T47D (cell line): Measurements from ENCODE around the gene LRRC26.
"Not testable (repeated sequence)": the region's sequence is repeated elsewhere in the genome, so short reads cannot be mapped to it uniquely, and the experiment has no call there.

Experiments
- DNase-seq, 2 experiments: peaks; one replicate each; pipeline versions ENCODE4 v3.0.0 to v3.0.0-alpha.2; 2011 to 2012; ENCODE audit warnings: low read depth in 1 of 2, low spot score in 1 of 2
- JUND ChIP-seq: IDR thresholded peaks from 2 replicates; pipeline ENCODE4 v1.6.1; 2012; ENCODE audit warnings: low read depth
- in situ Hi-C: cut with HindIII; loops from 2 replicates; pipeline ENCODE4 v1.10.0; 2016; ENCODE audit warnings: low sequenced_read_pairs, low pct_unique_long_range_greater_than_20kb

LRRC26 gene

DNA sequence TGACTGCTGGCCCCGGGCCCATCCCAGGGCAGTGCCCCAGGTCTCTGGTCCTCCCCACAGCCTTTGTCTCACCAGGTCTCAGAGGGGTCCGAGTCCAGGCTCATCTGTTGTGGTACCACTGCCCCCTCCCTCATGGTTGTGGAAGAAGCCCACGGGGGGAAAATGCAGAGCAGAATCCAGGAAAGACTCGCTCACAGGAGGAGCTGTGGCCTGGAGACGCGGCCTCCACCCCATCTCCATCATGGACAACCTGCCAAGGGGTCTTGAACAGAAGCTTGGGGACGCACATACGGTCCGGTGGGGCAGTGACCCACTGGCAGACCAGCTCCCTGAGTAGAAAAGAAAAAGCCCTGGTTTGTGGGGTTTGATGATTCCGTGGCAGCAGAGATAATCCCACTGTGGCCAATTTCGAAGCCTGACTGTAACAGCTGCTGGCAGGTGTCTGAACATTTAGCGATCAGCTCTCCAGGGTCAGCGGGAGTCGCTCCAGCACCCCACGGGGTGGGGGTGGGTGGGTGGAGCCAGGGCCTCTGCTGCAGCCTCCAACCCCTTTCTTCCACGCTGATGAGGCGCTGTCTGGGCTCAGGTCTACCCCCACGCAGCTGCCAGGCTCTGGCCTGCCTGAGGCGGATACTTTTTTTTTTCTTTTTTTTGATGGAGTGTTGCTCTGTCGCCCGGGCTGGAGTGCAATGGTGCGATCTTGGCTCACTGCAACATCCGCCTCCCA, 32.8 kb downstream of the LRRC26 start:
- DNase-seq = no peak
- in situ Hi-C loops = no loop called here
- no peak for TF ChIP-seq JUND

DNA sequence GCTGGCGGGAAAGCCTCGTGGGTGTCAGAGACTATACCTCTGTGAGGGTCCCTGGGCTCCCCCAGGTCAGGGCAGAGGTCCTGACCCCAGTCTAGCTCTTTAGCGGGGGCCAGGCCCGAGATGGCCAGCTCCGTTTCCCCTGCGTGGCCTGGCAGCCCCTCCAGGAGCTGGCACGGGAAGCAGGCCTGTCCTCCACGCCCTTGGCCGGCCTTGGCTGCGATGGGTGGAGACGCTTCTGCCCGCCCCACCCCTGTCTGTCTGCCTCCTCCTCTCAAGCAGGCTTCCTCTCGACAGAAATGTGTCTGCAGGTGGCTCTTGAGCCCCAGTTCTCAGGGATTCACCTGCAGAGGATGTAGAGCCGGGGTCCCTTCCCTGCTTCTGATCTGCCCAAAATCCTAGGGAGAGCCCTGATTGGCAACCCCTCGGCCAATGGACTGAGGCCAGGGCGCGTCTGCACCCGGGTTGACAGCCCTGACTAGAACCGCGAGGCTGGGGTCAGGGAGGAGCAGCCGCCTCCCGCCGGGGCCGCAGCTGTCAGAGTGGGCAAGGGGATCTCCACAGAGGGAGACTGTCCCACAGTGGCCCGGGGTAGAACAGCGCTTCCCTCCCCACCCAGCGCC, 33.5 kb downstream of the LRRC26 start:
- no peak for TF ChIP-seq JUND
- in situ Hi-C loops = no loop called here

GRCh38 chr9:137135154-137135553, 34.7 kb downstream of the LRRC26 start:
- in situ Hi-C loops, DNase-seq: not testable (repeated sequence)

More for the DNA sequence above, 33.5 kb downstream of the LRRC26 start:
- no peak for DNase-seq

DNA sequence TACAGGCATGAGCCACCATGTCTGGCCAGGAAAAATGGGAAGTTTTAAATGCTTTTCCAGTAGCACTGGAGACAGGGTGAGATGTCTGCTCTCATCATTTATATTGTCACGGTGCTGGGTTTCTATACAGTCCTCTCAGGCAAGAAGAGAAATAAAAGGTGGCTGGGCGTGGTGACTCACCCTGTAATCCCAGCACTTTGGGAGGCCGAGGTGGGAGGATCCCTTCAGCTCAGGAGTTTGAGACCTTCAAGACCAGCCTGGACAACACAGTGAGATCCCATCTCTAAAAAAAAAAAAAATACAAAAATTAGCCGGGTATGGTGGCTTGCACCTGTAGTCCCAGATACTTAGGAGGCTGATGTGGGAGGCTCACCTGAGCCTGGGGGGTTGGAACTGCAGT, 35.7 kb downstream of the LRRC26 start:
- in situ Hi-C loops = no loop called here
- DNase-seq = no peak
- no peak for TF ChIP-seq JUND

- no peak for DNase-seq
- in situ Hi-C loops = no loop called here
- TF ChIP-seq JUND = no peak
Measured at GRCh38 chr9:137130176-137130755, 39.6 kb downstream of the LRRC26 start.

GRCh38 chr9:137129456-137130175, 40.2 kb downstream of the LRRC26 start:
- no peak for TF ChIP-seq JUND
- DNase-seq = peak; percentile 96 to 99
- in situ Hi-C loops = no loop called here

DNA sequence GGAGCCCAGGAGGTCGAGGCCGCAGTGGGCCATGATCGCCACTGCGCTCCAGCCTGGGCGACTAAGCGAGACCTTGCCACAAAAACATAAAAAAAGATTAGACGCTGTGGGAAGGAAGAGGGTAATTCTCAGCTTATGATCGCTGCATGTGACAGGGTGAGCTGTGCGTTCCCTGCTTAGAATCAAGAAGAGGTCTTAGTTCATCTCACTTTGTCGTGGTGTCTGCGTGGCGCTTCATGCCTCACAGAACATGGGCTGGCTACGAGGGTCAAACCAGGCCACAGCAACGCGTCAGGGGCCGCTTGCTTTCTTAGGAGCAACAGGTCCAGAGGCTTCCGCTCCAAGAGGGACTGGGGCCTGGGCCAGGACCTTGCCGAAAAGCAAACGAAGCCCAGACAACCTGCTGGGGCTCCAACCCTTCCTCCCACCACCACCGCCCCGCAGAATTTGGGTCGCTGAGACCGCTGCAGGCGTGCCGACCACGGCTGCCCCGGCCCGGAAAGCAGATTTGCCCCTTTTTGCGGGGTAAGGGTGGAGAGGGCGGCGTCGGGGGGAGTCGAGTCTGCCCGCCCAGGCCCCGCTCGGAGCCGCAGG, 40.9 kb downstream of the LRRC26 start:
- in situ Hi-C loops = no loop called here
- TF ChIP-seq JUND = no peak
- DNase-seq = no peak

GRCh38 chr9:137128158-137128861, 41.5 kb downstream of the LRRC26 start:
- no peak for DNase-seq
- TF ChIP-seq JUND = no peak
- in situ Hi-C loops = no loop called here

DNA sequence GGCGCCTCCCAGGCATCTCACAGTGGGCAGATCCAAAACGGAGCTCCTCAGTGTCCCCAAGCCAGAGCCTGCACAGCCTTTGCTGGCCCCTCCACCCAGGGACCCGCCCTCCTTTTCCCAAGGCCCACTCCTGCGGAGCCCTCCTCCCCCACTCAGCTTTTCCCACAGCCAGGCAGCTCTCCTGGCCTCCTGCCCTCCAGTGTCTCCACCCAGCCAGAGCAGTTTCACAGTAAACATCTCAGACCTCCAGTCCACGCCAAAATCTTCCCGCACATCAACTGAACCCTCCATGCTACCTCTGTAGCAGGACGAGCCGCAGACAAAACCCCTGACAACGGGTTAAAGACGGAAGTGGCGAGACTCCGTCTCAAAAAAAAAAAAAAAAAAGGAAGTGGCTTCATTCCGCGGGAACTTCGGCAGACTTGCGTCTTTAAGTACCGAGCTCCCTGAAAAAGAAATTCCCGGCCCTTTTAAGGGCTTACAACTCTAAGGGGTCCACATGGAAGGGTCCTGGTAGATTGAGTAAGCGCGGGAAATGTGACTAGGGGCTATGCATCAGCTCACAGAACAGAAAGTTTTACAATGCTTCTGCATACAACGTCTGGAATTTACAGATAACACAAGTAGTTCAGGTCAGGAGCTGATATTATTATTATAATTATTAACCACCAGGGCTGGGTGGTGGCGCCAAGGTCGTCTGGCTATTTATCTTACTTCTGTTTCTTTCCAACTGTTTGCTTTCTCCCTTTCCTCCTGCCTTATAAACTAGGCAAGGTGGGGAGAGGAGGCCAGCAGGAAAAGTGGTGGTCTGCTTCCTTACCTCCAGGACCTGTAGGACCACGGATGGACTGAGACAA, 42.3 kb downstream of the LRRC26 start:
- TF ChIP-seq JUND = no peak
- in situ Hi-C loops = no loop called here
- peak in 1 of 2 experiments; percentile 65 for DNase-seq

- in situ Hi-C loops = no loop called here
- no peak for TF ChIP-seq JUND
- no peak for DNase-seq
Measured at GRCh38 chr9:137126786-137127185, 43.1 kb downstream of the LRRC26 start.

GRCh38 chr9:137123952-137124462, 45.8 kb downstream of the LRRC26 start:
- in situ Hi-C loops, DNase-seq: not testable (repeated sequence)

DNA sequence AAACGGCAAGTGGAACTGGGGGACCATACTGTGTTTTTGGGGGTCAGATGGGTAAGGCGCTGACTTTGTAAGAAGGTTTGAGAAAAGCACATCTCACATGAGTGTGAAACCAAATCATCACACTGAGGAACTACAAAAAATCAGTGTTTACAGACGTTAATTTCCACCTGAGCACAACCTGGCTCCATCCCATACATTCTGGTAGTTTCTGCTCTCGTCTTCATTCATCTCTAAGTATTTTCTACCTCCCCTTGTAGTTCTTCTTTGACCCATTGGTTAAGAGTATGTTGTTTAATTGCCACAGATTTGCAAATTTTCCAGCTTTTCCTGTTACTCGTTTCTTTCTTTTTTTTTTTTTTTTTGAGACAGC, 46.4 kb downstream of the LRRC26 start:
- in situ Hi-C loops = no loop called here
- DNase-seq = no peak
- no peak for TF ChIP-seq JUND

DNA sequence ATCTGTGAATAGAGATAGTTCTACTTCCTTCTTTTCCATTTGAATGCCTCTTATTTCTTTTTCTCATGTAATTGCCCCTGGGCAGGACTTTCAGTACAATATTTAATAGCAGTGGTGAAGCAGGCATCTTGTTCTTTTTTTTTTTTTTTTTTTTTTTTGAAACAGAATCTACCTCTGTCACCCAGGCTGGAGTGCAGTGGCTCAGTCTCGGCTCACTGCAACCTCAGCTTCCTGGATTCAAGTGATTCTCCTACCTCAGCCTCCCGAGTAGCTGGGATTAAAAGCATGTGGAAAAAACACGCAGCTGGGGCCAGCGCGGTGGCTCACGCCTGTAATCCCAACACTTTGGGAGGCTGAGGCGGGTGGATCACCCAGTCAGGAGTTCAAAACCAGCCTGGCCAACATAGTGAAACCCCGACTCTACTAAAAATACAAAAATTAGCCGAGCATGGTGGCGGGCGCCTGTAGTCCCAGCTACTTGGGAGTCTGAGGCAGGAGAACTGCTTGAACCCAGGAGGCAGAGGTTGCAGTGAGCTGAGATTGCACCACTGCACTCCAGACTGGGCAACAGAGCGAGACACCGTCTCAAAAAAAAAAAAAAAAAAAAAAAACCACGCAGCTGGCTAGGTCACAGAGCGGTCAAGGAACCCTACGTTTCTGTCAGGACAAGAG, 46.9 kb downstream of the LRRC26 start:
- in situ Hi-C loops, DNase-seq: not testable (repeated sequence)

DNA sequence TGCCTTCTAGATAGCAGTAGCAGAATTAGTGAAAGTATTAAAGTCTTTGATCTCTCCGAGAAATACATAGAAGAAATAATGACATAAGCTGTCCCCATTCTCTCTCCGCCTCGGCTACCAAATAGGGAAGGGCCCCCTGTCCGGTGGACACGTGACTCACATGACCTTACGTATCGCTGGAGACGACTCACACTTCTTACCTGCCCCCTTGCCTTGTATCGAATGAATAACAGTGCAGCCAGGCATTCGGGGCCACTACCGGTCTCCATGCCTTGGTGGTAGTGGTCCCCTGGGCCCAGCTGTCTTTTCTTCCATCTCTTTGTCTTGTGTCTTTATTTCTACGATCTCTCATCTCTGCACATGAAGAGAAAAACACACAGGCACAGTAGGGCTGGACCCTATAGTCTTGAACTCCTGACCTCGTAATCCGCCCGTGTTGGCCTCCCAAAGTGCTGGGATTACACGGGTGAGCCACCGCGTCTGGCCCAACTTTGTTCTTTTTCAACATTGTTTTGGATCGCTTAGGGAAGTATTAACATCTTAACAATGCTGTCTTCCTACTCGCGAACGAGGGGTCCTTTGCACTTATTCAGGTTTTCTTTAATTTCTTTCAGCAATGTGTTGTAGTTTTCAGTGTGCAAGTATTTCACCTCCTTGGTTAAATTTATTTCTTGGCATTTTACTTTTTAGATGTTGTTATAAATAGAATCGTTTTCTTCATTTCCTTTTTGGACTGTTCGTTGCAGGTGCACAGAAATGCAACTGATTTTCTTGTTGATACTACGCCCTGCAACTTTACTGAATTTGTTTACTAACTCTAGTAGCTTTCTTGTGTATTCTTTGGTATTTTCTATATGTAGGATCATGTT, 47.7 kb downstream of the LRRC26 start:
- in situ Hi-C loops, DNase-seq: not testable (repeated sequence)
